Measurements from ENCODE around the gene MAP7D1. TPM values are rescaled to one million over a fixed set of nuclear protein-coding genes. Genes with fewer than 3 reads are reported as not detected.

MAP7D1 gene
- total RNA-seq, 1 donor from 2014 or later = 166 TPM

DNA sequence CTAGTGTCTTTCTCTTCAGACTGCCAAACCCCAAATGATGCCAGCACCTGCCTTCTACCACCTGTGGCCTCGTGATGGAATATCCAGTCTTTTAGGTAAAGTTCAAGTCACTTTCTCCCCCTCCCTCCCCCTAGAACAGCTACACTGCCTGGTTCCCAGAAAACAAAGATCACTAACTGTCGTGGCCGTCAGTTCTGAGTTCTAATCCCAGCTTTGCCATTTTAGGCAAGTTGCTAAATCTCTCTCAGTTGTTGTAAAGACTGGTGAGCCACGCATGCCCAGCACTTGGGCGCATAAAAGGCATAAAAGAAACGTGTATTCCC, 6.0 kb upstream of the MAP7D1 start:
- H3K27me3 Mint-ChIP-seq (ENCODE audit: low read depth) = no peaks in the 10 kb centered on the region
- no peaks in the 10 kb centered on the region for H3K36me3 Mint-ChIP-seq (ENCODE audit: low read depth)
- TF ChIP-seq, protein P1, sequence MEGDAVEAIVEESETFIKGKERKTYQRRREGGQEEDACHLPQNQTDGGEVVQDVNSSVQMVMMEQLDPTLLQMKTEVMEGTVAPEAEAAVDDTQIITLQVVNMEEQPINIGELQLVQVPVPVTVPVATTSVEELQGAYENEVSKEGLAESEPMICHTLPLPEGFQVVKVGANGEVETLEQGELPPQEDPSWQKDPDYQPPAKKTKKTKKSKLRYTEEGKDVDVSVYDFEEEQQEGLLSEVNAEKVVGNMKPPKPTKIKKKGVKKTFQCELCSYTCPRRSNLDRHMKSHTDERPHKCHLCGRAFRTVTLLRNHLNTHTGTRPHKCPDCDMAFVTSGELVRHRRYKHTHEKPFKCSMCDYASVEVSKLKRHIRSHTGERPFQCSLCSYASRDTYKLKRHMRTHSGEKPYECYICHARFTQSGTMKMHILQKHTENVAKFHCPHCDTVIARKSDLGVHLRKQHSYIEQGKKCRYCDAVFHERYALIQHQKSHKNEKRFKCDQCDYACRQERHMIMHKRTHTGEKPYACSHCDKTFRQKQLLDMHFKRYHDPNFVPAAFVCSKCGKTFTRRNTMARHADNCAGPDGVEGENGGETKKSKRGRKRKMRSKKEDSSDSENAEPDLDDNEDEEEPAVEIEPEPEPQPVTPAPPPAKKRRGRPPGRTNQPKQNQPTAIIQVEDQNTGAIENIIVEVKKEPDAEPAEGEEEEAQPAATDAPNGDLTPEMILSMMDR (conservative IDR thresholded peaks at IDR 0.05) = no peak
- peak overlapping the region; percentile 95 for H3K4me3 Mint-ChIP-seq
- no peaks in the 10 kb centered on the region for H3K9me3 Mint-ChIP-seq
- DNase-seq (ENCODE audit: low read depth, low spot score) = no peak
- H3K27ac Mint-ChIP-seq (ENCODE audit: unreplicated experiment) = peak overlapping the region; percentile 37
- H3K4me1 Mint-ChIP-seq = peaks cover 65% of the 10 kb centered on the region

DNA sequence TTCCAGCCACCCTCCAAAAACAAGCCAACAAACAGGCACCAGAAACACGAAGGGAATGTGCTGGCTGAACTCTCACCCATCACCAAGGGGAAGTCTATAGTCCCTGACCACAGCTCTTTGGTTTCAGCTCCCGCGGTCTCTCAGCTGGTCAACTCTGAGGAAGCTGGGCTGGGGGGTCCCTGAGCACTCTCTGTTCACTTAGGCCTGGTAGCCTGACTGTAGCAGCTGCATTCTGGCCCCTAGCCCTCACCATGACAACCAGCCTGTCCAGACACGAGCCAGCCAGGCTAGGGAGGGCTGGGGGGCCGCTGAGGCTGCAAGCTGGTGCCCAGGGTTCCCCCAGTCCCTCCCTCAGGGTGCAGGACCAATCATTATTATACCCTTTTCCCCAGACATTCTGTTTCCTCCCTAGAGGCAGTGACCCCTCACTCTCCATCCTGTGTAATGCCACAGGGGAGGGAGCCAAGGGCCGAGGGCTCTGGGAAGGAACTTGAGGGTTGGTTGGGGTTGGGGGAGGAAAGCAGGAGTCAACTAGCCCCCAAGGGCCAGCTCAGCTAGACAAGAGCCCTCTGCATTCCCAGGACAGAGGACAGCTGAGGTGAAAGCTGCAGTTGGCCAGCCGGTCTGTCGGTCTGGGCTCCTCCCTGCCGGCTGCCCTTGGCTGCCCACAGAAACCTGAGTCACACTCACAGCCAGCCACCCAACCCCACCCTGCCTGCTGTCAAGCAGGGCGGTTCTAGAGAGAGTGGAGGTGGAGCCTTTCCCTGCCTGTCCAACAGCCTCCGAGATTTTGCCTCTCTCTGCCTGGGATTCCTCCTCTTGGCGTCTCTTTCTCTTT, 5.4 kb upstream of the MAP7D1 start:
- DNase-seq (ENCODE audit: low read depth, low spot score) = peak; percentile 63
- H3K9me3 Mint-ChIP-seq = no peaks in the 10 kb centered on the region
- peak overlapping the region; percentile 97 for H3K27ac Mint-ChIP-seq (ENCODE audit: unreplicated experiment)
- no peaks in the 10 kb centered on the region for H3K27me3 Mint-ChIP-seq (ENCODE audit: low read depth)
- TF ChIP-seq, protein P1 (conservative IDR thresholded peaks at IDR 0.05) = no peak
- no peaks in the 10 kb centered on the region for H3K36me3 Mint-ChIP-seq (ENCODE audit: low read depth)
- H3K4me1 Mint-ChIP-seq = peaks cover 71% of the 10 kb centered on the region
- peak overlapping the region; percentile 95 for H3K4me3 Mint-ChIP-seq

DNA sequence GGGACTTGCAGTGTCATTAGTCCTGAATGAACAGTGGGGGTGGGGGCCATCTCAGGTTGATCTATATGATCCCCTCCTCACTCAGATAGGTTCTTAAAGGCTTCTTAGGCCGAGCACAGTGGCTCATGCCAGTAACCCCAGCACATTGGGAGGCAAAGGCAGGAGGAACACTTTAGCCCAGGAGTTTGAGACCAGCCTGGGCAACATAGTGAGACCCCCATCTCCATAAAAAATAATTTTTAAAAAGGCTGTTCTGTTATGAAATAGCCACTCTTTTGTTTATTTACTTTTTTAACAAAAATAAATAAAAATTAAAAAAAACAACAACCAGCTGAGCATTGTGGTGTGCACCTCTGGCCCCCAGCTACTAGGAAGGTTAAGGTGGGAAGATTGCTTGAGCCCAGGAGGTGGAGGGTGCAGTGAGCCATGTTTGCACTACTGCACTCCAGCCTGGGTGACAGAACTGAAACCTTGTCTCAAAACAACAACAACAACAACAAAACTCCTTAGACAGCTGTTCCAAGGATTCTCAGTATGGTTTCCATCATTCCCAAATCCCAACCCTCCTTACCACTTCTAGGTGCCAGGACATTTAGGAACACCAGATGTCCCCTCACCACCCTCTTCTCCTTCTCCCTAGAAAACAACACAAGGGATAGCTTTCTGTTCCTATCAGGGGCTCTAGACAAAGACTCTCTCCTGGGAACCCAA, 4.7 kb upstream of the MAP7D1 start:
- Mint-ChIP-seq H3K9me3 (no peaks in the 10 kb centered on the region), H3K36me3 (ENCODE audit: low read depth) (no peaks in the 10 kb centered on the region), H3K4me1 (peaks cover 71% of the 10 kb centered on the region), H3K4me3 (peak overlapping the region; percentile 95), H3K27ac (ENCODE audit: unreplicated experiment) (peak overlapping the region; percentile 97), H3K27me3 (ENCODE audit: low read depth) (no peaks in the 10 kb centered on the region)
- DNase-seq (ENCODE audit: low read depth, low spot score) = no peak
- TF ChIP-seq, protein P1 (conservative IDR thresholded peaks at IDR 0.05) = no peak

DNA sequence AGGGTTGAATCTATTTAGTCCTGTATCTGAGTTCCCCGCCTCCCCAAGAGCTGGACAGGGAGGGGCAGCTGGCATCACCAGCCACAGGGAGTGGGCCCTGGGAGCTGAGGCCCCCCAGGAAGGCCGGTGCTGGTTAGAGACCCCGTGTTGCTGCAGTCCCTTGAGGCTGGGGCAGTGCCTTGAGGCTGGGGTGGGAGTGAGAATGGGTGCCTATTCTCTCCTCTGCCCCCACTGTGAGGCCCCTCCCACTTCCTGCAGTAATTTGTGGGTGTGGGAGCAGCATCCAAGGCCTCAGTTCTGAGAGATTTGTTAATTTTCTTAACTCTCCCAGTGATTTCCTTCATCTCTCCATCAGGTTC, 4.1 kb upstream of the MAP7D1 start:
- Mint-ChIP-seq H3K4me1 (peaks cover 71% of the 10 kb centered on the region), H3K36me3 (ENCODE audit: low read depth) (no peaks in the 10 kb centered on the region), H3K4me3 (peak overlapping the region; percentile 38), H3K27me3 (ENCODE audit: low read depth) (no peaks in the 10 kb centered on the region), H3K9me3 (no peaks in the 10 kb centered on the region), H3K27ac (ENCODE audit: unreplicated experiment) (no peak overlapping the region)
- DNase-seq (ENCODE audit: low read depth, low spot score) = no peak
- TF ChIP-seq, protein P1 (conservative IDR thresholded peaks at IDR 0.05) = no peak

DNA sequence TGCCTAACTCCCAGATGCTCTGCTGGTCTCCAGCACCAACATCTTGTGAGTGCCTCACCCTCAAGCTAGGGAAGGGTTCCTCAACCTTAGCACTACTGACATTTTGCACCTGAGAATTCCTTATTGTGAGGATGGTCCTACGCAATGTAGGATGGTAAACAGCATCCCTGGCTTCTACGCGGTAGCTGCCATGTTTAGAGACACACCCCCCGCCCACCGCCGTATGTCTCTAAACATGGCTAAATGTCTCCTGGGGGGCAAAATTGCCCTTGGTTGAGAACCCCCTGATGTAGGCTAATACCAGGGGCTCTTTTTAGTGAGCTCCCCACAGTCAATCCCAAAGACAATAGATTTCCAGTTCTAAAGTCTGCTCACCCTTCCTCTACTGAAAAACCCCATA, 2.5 kb upstream of the MAP7D1 start:
- Mint-ChIP-seq H3K36me3 (ENCODE audit: low read depth) (no peaks in the 10 kb centered on the region), H3K27ac (ENCODE audit: unreplicated experiment) (peak overlapping the region; percentile 50), H3K27me3 (ENCODE audit: low read depth) (no peaks in the 10 kb centered on the region), H3K9me3 (no peaks in the 10 kb centered on the region), H3K4me1 (peaks cover 78% of the 10 kb centered on the region), H3K4me3 (peak overlapping the region; percentile 59)
- TF ChIP-seq, protein P1 (conservative IDR thresholded peaks at IDR 0.05) = no peak
- no peak for DNase-seq (ENCODE audit: low read depth, low spot score)

All from neural crest cell (in vitro differentiated cells).